ENCODE data around the gene OPN1SW. TPM values are rescaled to one million over a fixed set of nuclear protein-coding genes. Genes with fewer than 3 reads are reported as not detected.

Gene OPN1SW
- total and polyA plus RNA-seq, 9 of the 15 experiments (the other 6 are each of a cell fraction or from before 2014, with no cell fraction given), result 0.84 to 1.0 TPM; not detected in 7

DNA sequence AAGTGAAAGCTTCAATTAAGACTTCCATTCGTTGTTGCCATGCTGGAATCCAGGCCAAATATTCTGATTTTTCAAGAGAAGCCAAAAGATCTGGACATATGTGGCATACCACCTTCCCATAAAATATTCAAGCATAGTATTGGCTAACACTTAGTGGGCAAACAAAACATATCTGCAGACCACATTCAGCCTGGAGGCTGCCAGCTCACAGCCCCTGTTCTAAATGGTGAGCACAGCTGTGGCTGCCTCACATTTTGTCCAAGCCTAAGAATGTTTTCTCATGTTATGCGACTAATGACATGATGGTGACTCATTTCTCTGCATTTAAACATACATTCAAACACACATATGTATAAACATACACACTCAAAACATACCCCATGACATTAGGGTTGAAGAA is 47.0 kb downstream of the OPN1SW start:
- H3K4me1 ChIP-seq (replicated peaks in 1 of 2; ENCODE audit: control insufficient read depth in 2 of 2, insufficient read depth in 2 of 2, low read length in 2 of 2), result peaks cover 5 to 21% of the 10 kb centered on the region in 2 experiments
- 15% methylated on average over 2 of the region's 2 CpGs for WGBS (ENCODE audit: insufficient coverage, low coverage, missing lambda C conversion rate)
- H3K27me3 ChIP-seq (ENCODE audit: control insufficient read depth in 2 of 2, insufficient read depth in 2 of 2, low read length in 2 of 2), result peaks cover 5 to 6% of the 10 kb centered on the region in 2 experiments; a peak in 1 of 5 replicates
- no peak overlapping the region for H3K27ac ChIP-seq (ENCODE audit: extremely low read depth, low read depth, low read length)
- H3K9me1 ChIP-seq (ENCODE audit: control insufficient read depth, insufficient read depth, low read length), result no peaks in the 10 kb centered on the region
- ATAC-seq (no peak), DNase-seq (ENCODE audit: extremely low read depth in 1 of 4, low spot score in 3 of 4) (no peak), FAIRE-seq (no peak)
- in situ Hi-C loops (cut with MboI), result no loop called here
- no peak overlapping the region for H3K9ac ChIP-seq (ENCODE audit: insufficient read depth in 1 of 2, low read depth in 2 of 2, low read length in 2 of 2)
- ChIA-PET POLR2A (interaction anchor here (0.6 to 16.5 kb wide), 4 partner anchors 9 to 28 kb away, joined by 3 to 242 read pairs (median 3); partner anchors contain the start of gene CALU), CTCF (ENCODE audit: low intra/inter-chr PET ratio) (no interaction called here)
- no peaks in the 10 kb centered on the region for H3K36me3 ChIP-seq (ENCODE audit: control insufficient read depth, insufficient read depth, low read length)
- H3K4me3 ChIP-seq, result no peak overlapping the region
- no peaks in the 10 kb centered on the region for H3K79me2 ChIP-seq (ENCODE audit: control insufficient read depth, insufficient read depth, low read length)
- peak overlapping the region; percentile 37 for H2AFZ ChIP-seq (ENCODE audit: low read depth, low read length)
- TF ChIP-seq, protein P1, sequence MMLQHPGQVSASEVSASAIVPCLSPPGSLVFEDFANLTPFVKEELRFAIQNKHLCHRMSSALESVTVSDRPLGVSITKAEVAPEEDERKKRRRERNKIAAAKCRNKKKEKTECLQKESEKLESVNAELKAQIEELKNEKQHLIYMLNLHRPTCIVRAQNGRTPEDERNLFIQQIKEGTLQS (IDR thresholded peaks at IDR 0.05), result peak; percentile 52
- TF ChIP-seq, protein P1 (CRISPR knock-in tag; conservative IDR thresholded peaks at IDR 0.05), result 0 out of 2 replicates have a peak, but pooled peaks have one; percentile 44
- TF ChIP-seq, protein P2, sequence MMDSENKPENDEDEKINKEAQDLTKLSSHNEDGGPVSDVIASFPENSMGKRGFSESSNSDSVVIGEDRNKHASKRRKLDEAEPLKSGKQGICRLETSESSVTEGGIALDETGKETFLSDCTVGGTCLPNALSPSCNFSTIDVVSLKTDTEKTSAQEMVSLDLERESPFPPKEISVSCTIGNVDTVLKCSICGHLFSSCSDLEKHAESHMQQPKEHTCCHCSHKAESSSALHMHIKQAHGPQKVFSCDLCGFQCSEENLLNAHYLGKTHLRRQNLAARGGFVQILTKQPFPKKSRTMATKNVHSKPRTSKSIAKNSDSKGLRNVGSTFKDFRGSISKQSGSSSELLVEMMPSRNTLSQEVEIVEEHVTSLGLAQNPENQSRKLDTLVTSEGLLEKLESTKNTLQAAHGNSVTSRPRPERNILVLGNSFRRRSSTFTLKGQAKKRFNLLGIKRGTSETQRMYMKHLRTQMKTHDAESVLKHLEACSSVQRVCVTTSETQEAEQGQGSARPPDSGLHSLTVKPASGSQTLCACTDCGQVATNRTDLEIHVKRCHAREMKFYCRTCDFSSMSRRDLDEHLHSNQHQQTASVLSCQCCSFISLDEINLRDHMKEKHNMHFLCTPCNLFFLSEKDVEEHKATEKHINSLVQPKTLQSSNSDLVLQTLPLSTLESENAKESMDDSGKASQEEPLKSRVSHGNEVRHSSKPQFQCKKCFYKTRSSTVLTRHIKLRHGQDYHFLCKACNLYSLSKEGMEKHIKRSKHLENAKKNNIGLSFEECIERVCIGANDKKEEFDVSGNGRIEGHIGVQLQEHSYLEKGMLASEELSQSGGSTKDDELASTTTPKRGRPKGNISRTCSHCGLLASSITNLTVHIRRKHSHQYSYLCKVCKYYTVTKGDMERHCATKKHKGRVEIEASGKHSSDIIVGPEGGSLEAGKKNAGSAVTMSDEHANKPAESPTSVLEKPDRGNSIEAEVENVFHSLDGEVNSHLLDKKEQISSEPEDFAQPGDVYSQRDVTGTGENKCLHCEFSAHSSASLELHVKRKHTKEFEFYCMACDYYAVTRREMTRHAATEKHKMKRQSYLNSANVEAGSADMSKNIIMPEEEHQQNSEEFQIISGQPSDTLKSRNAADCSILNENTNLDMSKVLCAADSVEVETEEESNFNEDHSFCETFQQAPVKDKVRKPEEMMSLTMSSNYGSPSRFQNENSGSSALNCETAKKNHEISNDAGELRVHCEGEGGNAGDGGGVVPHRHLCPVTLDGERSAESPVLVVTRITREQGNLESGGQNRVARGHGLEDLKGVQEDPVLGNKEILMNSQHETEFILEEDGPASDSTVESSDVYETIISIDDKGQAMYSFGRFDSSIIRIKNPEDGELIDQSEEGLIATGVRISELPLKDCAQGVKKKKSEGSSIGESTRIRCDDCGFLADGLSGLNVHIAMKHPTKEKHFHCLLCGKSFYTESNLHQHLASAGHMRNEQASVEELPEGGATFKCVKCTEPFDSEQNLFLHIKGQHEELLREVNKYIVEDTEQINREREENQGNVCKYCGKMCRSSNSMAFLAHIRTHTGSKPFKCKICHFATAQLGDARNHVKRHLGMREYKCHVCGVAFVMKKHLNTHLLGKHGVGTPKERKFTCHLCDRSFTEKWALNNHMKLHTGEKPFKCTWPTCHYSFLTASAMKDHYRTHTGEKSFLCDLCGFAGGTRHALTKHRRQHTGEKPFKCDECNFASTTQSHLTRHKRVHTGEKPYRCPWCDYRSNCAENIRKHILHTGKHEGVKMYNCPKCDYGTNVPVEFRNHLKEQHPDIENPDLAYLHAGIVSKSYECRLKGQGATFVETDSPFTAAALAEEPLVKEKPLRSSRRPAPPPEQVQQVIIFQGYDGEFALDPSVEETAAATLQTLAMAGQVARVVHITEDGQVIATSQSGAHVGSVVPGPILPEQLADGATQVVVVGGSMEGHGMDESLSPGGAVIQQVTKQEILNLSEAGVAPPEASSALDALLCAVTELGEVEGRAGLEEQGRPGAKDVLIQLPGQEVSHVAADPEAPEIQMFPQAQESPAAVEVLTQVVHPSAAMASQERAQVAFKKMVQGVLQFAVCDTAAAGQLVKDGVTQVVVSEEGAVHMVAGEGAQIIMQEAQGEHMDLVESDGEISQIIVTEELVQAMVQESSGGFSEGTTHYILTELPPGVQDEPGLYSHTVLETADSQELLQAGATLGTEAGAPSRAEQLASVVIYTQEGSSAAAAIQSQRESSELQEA (IDR thresholded peaks at IDR 0.05; ENCODE audit: low read depth), result no peak
- peak overlapping the region; percentile 4; the same call in 1 of the 2 replicates for H3K4me2 ChIP-seq (ENCODE audit: insufficient read depth, low read length)
- intact Hi-C loops (cut with micrococcal nuclease), result no loop called here
- no TSS peak for BruUV-seq (replicated peaks)
- no peaks in the 10 kb centered on the region for H4K20me1 ChIP-seq (replicated peaks; ENCODE audit: control insufficient read depth, insufficient read depth, low read length)
- no peaks in the 10 kb centered on the region for H3K9me3 ChIP-seq (replicated peaks; ENCODE audit: control insufficient read depth, insufficient read depth, low read depth, low read length)

All from K562 (cell line).